Osteoblast (primary cell): Measurements from ENCODE around the gene HID1. TPM values are rescaled to one million over a fixed set of nuclear protein-coding genes. Genes with fewer than 3 reads are reported as not detected.

Experiments
- DNase-seq: peaks from one replicate; pipeline ENCODE4 v3.0.0; 2011; ENCODE audit warnings: low spot score, mixed read lengths; ENCODE audit not compliant: insufficient read length; ENCODE audit errors: missing footprints
- H2AFZ ChIP-seq: 2 replicates; pipeline ENCODE4 v1.6.0; 2011; ENCODE audit warnings: mild to moderate bottlenecking, low read length
- H3K27ac ChIP-seq: 2 replicates; pipeline ENCODE4 v1.5.1; 2011; ENCODE audit warnings: mild to moderate bottlenecking, low read depth, low read length, moderate library complexity
- H3K27me3 ChIP-seq: 2 replicates; pipeline ENCODE4 v1.6.0; 2012; ENCODE audit warnings: mild to moderate bottlenecking, control low read depth, inconsistent platforms, low read length, moderate library complexity; ENCODE audit not compliant: insufficient read depth
- H3K36me3 ChIP-seq: 2 replicates; pipeline ENCODE4 v1.5.1; 2011; ENCODE audit warnings: mild to moderate bottlenecking, low read length, control low read depth, moderate library complexity; ENCODE audit not compliant: insufficient read depth
- H3K4me1 ChIP-seq: 2 replicates; pipeline ENCODE4 v1.5.1; 2011; ENCODE audit warnings: mild to moderate bottlenecking, low read length, control low read depth, moderate library complexity; ENCODE audit not compliant: insufficient read depth
- H3K4me2 ChIP-seq: 2 replicates; pipeline ENCODE4 v1.6.0; 2011; ENCODE audit warnings: mild to moderate bottlenecking, low read length; ENCODE audit not compliant: insufficient read depth
- H3K4me3 ChIP-seq: fragments of 200-600 bp; sonication (generic); 3 replicates; pipeline ENCODE4 v1.5.1; 2012; ENCODE audit warnings: mild to moderate bottlenecking, low read length, inconsistent platforms; ENCODE audit not compliant: insufficient read depth
- H3K79me2 ChIP-seq: 2 replicates; pipeline ENCODE4 v1.6.0; 2012; ENCODE audit warnings: mild to moderate bottlenecking, low read length, control low read depth, inconsistent platforms; ENCODE audit not compliant: insufficient read depth
- H3K9me3 ChIP-seq: 2 replicates; pipeline ENCODE4 v1.5.1; 2011; ENCODE audit warnings: low read depth, low read length, control low read depth
- H4K20me1 ChIP-seq: 2 replicates; pipeline ENCODE4 v1.6.0; 2012; ENCODE audit warnings: mild to moderate bottlenecking, low read length, control low read depth; ENCODE audit not compliant: insufficient read depth
- CTCF ChIP-seq: IDR thresholded peaks from 2 replicates; pipeline ENCODE4 v1.5.1; 2011; ENCODE audit warnings: mild to moderate bottlenecking, low read depth, low read length, moderate library complexity; ENCODE audit errors: extremely low read depth
- total RNA-seq: library from RNA; depleted of rRNA; stranded (reverse); fragments of >200 nt; gene quantifications from 2 replicates; pipeline ENCODE4 v1.2.3, GENCODE V29; 2012

Gene HID1
- total RNA-seq, 1 donor: 0.36 TPM

- H3K79me2 ChIP-seq: no peaks in the 10 kb centered on the region
- no peak overlapping the region for H2AFZ ChIP-seq
- H3K4me1 ChIP-seq: no peaks in the 10 kb centered on the region
- H3K36me3 ChIP-seq: peaks cover 27% of the 10 kb centered on the region
- peaks cover 2% of the 10 kb centered on the region for H4K20me1 ChIP-seq
- H3K27me3 ChIP-seq: no peaks in the 10 kb centered on the region
- no peak overlapping the region for H3K27ac ChIP-seq
- no peak for TF ChIP-seq CTCF
- H3K9me3 ChIP-seq: no peaks in the 10 kb centered on the region
- H3K4me2 ChIP-seq: no peak overlapping the region
- DNase-seq: no peak
- no peak overlapping the region for H3K4me3 ChIP-seq
Measured at GRCh38 chr17:75003957-75004355, 31.4 kb upstream of the HID1 start.

- H3K4me1 ChIP-seq: no peaks in the 10 kb centered on the region
- peaks cover 2% of the 10 kb centered on the region for H4K20me1 ChIP-seq
- no peak for DNase-seq
- H3K79me2 ChIP-seq: peaks cover 4% of the 10 kb centered on the region
- no peak overlapping the region for H3K4me2 ChIP-seq
- no peaks in the 10 kb centered on the region for H3K27me3 ChIP-seq
- no peak overlapping the region for H3K27ac ChIP-seq
- H3K9me3 ChIP-seq: no peaks in the 10 kb centered on the region
- H3K4me3 ChIP-seq: no peak overlapping the region
- no peak overlapping the region for H2AFZ ChIP-seq
- TF ChIP-seq CTCF: no peak
- H3K36me3 ChIP-seq: peaks cover 27% of the 10 kb centered on the region
Measured at GRCh38 chr17:75003070-75003956, 30.8 kb upstream of the HID1 start.

- Histone ChIP-seq H3K4me2 (no peak overlapping the region), H3K79me2 (peaks cover 11% of the 10 kb centered on the region), H3K4me3 (no peak overlapping the region), H3K4me1 (no peaks in the 10 kb centered on the region), H3K9me3 (no peaks in the 10 kb centered on the region), H2AFZ (no peak overlapping the region), H3K27ac (no peak overlapping the region), H4K20me1 (peaks cover 4% of the 10 kb centered on the region), H3K27me3 (no peaks in the 10 kb centered on the region), H3K36me3 (peaks cover 27% of the 10 kb centered on the region)
- DNase-seq: no peak
- TF ChIP-seq CTCF: no peak
Measured at GRCh38 chr17:75001915-75002843, 29.6 kb upstream of the HID1 start.
